ENCODE data around the gene BCO2.

The BCO2 gene

DNA sequence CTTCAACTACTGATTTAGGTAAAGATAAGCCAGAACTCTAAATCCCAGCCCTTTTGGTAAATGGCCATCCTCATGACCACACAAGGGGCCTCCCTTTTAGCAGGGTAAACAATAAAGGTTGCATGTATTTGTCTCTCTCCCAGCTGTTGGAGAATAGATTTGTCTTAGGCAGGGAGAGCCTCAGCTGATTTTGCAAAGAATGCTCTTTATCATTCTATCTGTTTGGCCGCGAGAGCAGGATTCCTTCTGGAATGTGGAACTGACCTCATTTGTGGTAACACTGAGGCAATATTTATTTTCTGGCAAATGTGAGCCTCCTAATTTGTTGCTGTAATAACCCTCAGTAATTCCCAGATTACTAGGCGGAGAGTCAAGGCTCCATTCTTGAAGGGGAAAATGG is 66.2 kb downstream of the BCO2 start:
- DNase-seq (ENCODE audit: low read depth in 2 of 3, low spot score in 2 of 3), result no peak

DNA sequence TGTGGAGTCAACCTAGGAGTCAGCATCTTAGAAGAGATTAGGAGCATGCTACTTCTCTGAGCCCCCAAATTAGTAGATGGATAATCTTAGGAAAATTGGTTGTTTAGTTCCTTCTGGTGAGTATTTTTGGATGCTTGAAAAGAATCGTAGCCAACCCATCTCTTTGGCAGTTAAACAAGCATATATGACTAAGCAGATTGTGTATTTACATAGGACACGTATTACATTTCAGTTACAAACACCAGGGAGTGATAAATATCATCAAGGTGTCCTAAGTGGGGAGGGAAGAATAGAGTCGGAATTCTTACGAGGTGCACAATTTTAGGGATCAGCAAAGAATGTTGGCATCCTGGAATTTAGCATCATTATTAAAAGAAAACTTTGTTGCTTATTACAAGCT is 71.9 kb downstream of the BCO2 start:
- DNase-seq (ENCODE audit: low read depth in 2 of 3, low spot score in 2 of 3), result no peak

- DNase-seq (ENCODE audit: low read depth in 2 of 3, low spot score in 2 of 3), result no peak
Observed at GRCh38 chr11:112248201-112248600, 72.9 kb downstream of the BCO2 start.

- DNase-seq (ENCODE audit: low read depth in 2 of 3, low spot score in 2 of 3), result no peak
Observed at GRCh38 chr11:112249871-112250610, 74.7 kb downstream of the BCO2 start.

GRCh38 chr11:112253605-112254242 is 78.4 kb downstream of the BCO2 start:
- DNase-seq (ENCODE audit: low read depth in 2 of 3, low spot score in 2 of 3), result no peak

DNA sequence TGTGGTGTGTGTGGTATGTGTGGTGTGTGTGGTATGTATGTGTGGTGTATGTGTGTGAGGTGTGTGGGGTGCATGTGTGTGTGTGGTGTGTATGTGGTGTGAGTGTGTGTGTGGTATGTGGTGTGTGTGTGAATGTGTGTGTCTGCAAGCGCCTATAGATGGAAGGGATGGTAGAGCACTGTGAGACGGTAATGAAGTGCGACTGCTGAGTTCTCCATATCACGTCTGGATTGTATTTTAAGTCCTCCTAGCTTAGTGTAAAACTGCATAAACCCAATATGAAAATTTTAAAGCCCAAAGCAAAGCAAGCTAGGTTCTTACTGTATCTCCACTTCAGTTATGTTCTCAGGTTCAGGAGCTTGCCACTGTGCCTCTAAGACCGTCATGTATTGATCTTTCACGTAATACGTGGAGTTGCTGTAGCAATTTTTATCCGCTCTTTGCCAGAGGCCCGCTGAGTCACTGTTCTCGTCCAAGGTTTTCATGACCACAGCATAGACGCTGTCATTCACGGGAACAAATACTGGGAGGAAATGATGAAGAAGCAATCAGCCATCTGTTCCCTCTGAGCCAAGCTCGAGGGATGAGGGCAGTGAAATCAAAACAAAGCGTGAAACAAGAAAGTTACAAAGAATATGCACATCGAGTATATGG is 79.9 kb downstream of the BCO2 start:
- DNase-seq (ENCODE audit: low read depth in 2 of 3, low spot score in 2 of 3), result no peak

DNA sequence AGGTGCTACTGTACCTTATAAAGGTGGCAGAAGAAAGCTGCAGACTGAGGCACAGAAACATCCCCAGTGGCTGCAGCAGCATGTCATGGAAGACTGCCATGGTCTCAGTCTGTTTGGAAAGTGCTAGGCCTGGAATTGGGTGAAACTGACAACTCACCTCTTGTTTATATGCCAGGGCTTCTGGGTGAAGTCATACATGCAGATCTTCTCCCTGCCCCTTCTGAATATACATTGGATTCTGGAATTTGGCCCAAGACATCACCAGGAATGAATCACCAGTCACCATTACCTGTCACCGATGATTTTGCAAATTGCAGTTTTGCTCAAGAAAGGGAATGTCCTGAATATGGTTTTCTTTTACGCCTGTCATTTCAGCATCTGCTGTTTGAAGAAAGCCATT is 85.2 kb downstream of the BCO2 start, which contains the start of gene PLET1:
PLET1 (minus strand) TSS at position 371 of the 400 bp plus-strand sequence; CDS start at position 100, 271 bp downstream.
- DNase-seq (ENCODE audit: low read depth in 2 of 3, low spot score in 2 of 3), result no peak

GRCh38 chr11:112265659-112266409 is 90.5 kb downstream of the BCO2 start:
- no peak for DNase-seq (ENCODE audit: low read depth in 2 of 3, low spot score in 2 of 3)

GRCh38 chr11:112266410-112266778 is 91.1 kb downstream of the BCO2 start:
- no peak for DNase-seq (ENCODE audit: low read depth in 2 of 3, low spot score in 2 of 3)

GRCh38 chr11:112267188-112267591 is 91.9 kb downstream of the BCO2 start:
- no peak for DNase-seq (ENCODE audit: low read depth in 2 of 3, low spot score in 2 of 3)

- DNase-seq (ENCODE audit: low read depth in 2 of 3, low spot score in 2 of 3), result no peak
Observed at GRCh38 chr11:112268406-112268805, 93.1 kb downstream of the BCO2 start.
